Tibial nerve (tissue), 4 donors: ENCODE measurements around the gene SGSM1. TPM values are rescaled to one million over a fixed set of nuclear protein-coding genes. Genes with fewer than 3 reads are reported as not detected.

ENCODE experiments used
- DNase-seq, 2 donors: peaks; one replicate each; pipeline ENCODE4 v3.0.0-alpha.2; 2019; ENCODE audit warnings: low spot score in 2 of 2
- H3K27ac ChIP-seq, 4 donors: fragments of 200-600 bp; sonication (generic) in 3 of 4; one replicate each; pipeline ENCODE4 v1.5.1; 2017 to 2019; ENCODE audit warnings: mild to moderate bottlenecking in 1 of 4
- H3K27me3 ChIP-seq, 2 donors: fragments of 200-600 bp; sonication (generic) in 1 of 2; one replicate each; pipeline versions ENCODE4 v1.5.1 to v1.6.0; 2017 to 2019
- H3K36me3 ChIP-seq, 3 donors: fragments of 200-600 bp; sonication (generic); one replicate each; pipeline ENCODE4 v1.5.1; 2018 to 2019
- H3K4me1 ChIP-seq, 4 donors: fragments of 200-600 bp; sonication (generic) in 3 of 4; one replicate each; pipeline ENCODE4 v1.5.1; 2017 to 2019
- H3K4me3 ChIP-seq, 4 donors: fragments of 200-600 bp; sonication (generic) in 3 of 4; one replicate each; pipeline ENCODE4 v1.5.1; 2017 to 2019; ENCODE audit warnings: mild to moderate bottlenecking in 1 of 4, moderate library complexity in 1 of 4
- H3K9me3 ChIP-seq, 4 donors: fragments of 200-600 bp; sonication (generic) in 3 of 4; one replicate each; pipeline ENCODE4 v1.5.1; 2017 to 2019
- EP300 ChIP-seq, 2 donors: sonication (generic); formaldehyde crosslinking; IDR thresholded peaks; one replicate each; pipeline ENCODE4 v1.6.1; 2017; ENCODE audit warnings: antibody characterized with exemption in 2 of 2, mild to moderate bottlenecking in 1 of 2
- POLR2A ChIP-seq, 2 donors: fragments of 450-650 bp; IDR thresholded peaks; one replicate each; pipeline ENCODE4 v1.6.1; 2017; ENCODE audit warnings: antibody characterized with exemption in 2 of 2, mild to moderate bottlenecking in 2 of 2, moderate library complexity in 2 of 2
- WGBS, 2 donors: methylation state at CpG; one replicate each; pipeline ENCODE4 v1.1.5; 2018; 5-methylcytosine and 5-hydroxymethylcytosine counted together
- total RNA-seq, 4 donors: library from RNA; depleted of rRNA; stranded (reverse); fragments of >200 nt; gene quantifications; one replicate each; pipeline ENCODE4 v1.1.0, GENCODE V29; 2016
- TF ChIP-seq, protein P1 (sequence below), 5 experiments: fragments of 200-600 bp in 3 of 5; fragments of 450-650 bp in 2 of 5; sonication (generic) in 3 of 5; IDR thresholded peaks; one replicate each; pipeline ENCODE4 v1.5.1; 2016 to 2019; ENCODE audit warnings: antibody characterized with exemption in 5 of 5, mild to moderate bottlenecking in 3 of 5, moderate library complexity in 2 of 5

SGSM1 gene
- total RNA-seq, 4 donors from 2014 or later = 0.22 to 1.5 (median 0.70) TPM

DNA sequence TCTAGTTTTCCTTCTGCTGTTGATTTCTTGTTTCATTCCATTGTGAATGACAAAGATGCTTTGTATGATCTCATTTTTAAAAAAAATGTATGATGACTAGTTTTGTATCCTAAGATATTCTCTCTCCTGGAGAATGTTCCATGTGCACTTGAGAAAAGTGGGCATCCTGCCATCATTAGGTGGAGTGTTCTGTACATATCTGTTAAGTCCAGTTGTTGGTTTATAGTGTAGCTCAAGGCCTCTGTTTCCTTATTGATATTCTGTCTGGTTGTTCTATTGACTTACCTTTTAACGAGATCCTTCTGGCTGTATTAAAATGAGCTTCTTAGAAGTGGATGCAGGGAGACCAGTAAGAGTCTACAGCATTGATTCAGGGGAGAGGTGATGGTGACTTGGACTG is 35.2 kb downstream of the SGSM1 start:
- H3K4me1 ChIP-seq = no peaks in the 10 kb centered on the region
- WGBS, 2 donors = 53 to 59% methylated on average over 1 of the region's 1 CpG
- H3K9me3 ChIP-seq = peaks cover 0 to 8% (median 0%) of the 10 kb centered on the region in 4 donors
- H3K4me3 ChIP-seq = no peak overlapping the region
- no peaks in the 10 kb centered on the region for H3K36me3 ChIP-seq
- H3K27ac ChIP-seq = no peak overlapping the region
- no peaks in the 10 kb centered on the region for H3K27me3 ChIP-seq
- TF ChIP-seq POLR2A (IDR thresholded peaks at IDR 0.05) = no peak
- TF ChIP-seq EP300 (IDR thresholded peaks at IDR 0.05) = no peak
- TF ChIP-seq, protein P1, sequence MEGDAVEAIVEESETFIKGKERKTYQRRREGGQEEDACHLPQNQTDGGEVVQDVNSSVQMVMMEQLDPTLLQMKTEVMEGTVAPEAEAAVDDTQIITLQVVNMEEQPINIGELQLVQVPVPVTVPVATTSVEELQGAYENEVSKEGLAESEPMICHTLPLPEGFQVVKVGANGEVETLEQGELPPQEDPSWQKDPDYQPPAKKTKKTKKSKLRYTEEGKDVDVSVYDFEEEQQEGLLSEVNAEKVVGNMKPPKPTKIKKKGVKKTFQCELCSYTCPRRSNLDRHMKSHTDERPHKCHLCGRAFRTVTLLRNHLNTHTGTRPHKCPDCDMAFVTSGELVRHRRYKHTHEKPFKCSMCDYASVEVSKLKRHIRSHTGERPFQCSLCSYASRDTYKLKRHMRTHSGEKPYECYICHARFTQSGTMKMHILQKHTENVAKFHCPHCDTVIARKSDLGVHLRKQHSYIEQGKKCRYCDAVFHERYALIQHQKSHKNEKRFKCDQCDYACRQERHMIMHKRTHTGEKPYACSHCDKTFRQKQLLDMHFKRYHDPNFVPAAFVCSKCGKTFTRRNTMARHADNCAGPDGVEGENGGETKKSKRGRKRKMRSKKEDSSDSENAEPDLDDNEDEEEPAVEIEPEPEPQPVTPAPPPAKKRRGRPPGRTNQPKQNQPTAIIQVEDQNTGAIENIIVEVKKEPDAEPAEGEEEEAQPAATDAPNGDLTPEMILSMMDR (IDR thresholded peaks at IDR 0.05) = no peak
- DNase-seq = no peak

DNA sequence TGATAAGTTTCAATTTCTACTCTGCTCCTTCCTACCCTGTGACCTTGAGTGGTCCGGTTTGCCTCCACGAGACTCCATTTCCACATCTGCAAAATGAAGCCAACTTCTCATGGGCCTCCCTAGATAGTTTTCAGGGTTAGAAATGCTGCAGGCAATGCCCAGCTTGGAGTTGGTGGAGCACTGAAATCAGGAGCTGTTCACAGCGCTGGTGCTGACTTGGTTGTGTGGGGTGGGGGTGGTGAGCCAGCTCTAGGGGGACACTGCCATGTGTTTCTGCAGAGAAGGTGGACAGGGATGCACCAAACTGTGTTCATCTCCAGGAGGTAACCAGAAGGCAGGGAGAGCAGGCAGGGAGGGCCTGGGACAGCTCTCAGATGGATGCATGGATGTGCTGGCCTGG is 37.0 kb downstream of the SGSM1 start:
- Histone ChIP-seq H3K27ac (no peak overlapping the region), H3K4me1 (no peaks in the 10 kb centered on the region), H3K9me3 (peaks cover 0 to 8% (median 0%) of the 10 kb centered on the region in 4 donors), H3K4me3 (no peak overlapping the region), H3K36me3 (no peaks in the 10 kb centered on the region), H3K27me3 (no peaks in the 10 kb centered on the region)
- 68 to 80% methylated on average over 3 of the region's 3 CpGs for WGBS, 2 donors
- DNase-seq = no peak
- TF ChIP-seq, protein P1 (IDR thresholded peaks at IDR 0.05) = no peak
- TF ChIP-seq POLR2A (IDR thresholded peaks at IDR 0.05) = no peak
- TF ChIP-seq EP300 (IDR thresholded peaks at IDR 0.05) = no peak

DNA sequence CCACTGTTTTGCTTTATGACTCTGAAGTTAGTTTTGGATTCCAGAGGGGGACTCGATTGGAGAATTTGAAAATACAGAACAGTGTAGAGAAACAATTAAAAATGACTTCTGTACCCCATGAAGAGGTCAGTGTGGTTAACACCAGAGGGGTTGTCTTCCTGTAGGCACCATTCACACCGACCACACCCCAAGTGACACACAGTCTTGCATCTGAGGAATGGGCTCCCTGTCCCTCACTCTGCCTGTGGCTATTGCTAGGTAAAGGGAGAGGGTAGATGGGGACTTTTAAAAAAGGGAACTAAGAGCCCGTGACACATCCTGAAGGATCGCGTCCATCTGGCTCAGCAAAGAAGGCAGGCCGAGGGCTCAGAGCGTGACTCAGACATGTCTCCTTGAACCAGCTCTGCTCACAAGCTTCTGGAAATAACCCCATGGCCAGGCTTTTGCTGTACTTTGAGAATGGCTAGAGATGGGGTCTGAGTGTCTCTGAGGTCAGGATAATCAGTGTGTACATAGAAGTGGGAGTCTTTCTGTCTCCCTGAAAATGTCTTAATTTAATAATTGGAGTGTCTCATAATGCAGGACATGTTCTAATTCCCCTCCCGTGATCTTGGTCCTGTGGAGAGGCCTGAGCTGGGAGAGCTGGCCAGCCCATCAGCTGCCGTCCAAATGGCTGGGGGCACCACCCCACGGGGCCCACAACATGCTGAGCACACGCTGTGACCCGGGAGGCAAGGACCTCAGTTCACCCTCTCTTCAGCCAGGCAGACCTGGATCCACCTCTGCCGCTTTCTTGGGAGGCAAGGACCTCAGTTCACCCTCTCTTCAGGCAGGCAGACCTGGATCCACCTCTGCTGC is 39.3 kb downstream of the SGSM1 start:
- WGBS, 2 donors = 68% methylated on average over 13 of the region's 13 CpGs

DNA sequence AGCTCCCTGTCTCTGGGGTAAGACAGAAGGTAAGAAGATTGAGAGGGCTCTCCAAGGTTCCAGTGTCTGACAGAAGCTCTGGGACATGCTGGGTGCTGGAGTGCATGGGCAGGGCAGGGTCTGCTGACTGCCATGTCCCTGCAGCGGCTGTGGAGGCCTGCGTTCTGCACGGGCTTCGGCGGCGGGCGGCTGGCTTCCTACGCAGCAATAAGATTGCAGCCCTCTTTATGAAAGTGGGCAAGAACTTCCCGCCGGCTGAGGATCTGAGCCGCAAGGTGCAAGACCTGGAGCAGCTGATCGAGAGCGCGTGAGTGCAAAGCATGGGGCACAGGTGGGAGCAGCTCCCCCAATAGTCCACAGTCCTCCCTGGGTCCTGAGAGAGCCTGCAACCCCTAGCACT is 41.5 kb downstream of the SGSM1 start:
- Histone ChIP-seq H3K4me1 (no peaks in the 10 kb centered on the region), H3K36me3 (no peaks in the 10 kb centered on the region), H3K4me3 (no peak overlapping the region), H3K27ac (no peak overlapping the region), H3K27me3 (no peaks in the 10 kb centered on the region), H3K9me3 (no peaks in the 10 kb centered on the region)
- DNase-seq = no peak
- no peak for TF ChIP-seq POLR2A (IDR thresholded peaks at IDR 0.05)
- no peak for TF ChIP-seq EP300 (IDR thresholded peaks at IDR 0.05)
- TF ChIP-seq, protein P1 (IDR thresholded peaks at IDR 0.05) = no peak
- WGBS, 2 donors = 96 to 97% methylated on average over 14 of the region's 14 CpGs

More for the DNA sequence above, 39.3 kb downstream of the SGSM1 start:
- H3K9me3 ChIP-seq = no peaks in the 10 kb centered on the region
- no peak overlapping the region for H3K27ac ChIP-seq
- H3K4me3 ChIP-seq = no peak overlapping the region
- TF ChIP-seq, protein P1 (IDR thresholded peaks at IDR 0.05) = no peak
- TF ChIP-seq POLR2A (IDR thresholded peaks at IDR 0.05) = no peak
- TF ChIP-seq EP300 (IDR thresholded peaks at IDR 0.05) = no peak
- no peaks in the 10 kb centered on the region for H3K4me1 ChIP-seq
- no peak for DNase-seq
- H3K36me3 ChIP-seq = no peaks in the 10 kb centered on the region
- H3K27me3 ChIP-seq = no peaks in the 10 kb centered on the region

DNA sequence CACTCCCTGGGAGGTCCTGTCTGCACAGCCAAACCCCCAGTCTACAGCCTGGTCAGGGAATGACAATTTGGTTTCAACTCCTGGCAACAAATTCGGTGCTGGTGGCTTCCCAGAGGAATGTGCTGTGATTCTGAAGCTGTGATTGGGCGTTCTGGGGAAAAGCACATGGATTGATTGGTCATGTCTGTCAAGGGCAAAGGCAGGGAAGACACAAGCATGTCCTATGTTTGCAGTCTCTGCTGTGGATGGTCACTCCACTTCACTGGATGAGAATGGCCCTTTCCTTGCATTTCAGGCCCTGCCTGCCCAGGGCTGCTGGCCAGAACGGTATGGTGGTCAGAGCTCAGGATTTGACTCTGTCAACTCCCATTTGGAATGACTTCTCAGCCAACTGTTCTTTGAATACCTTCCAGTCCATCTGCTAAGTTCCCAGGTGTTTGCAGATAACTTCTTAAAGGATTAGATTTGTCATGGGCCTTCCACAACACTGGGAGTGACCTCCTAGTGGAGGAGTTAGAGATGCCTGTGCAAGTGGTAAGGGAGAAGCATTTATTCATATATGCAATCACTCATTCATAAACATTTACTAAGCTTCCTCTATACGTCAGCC is 42.7 kb downstream of the SGSM1 start:
- H3K36me3 ChIP-seq = no peaks in the 10 kb centered on the region
- no peak overlapping the region for H3K4me3 ChIP-seq
- no peaks in the 10 kb centered on the region for H3K9me3 ChIP-seq
- H3K27me3 ChIP-seq = no peaks in the 10 kb centered on the region
- H3K4me1 ChIP-seq = no peaks in the 10 kb centered on the region
- DNase-seq = no peak
- H3K27ac ChIP-seq = no peak overlapping the region
- 74 to 95% methylated on average over 2 to 4 of the region's 4 CpGs for WGBS, 2 donors
- TF ChIP-seq, protein P1 (IDR thresholded peaks at IDR 0.05) = no peak
- TF ChIP-seq EP300 (IDR thresholded peaks at IDR 0.05) (no peak), POLR2A (IDR thresholded peaks at IDR 0.05) (no peak)
